Erythroblast (primary cell): ENCODE results near the gene PIK3IP1.

ENCODE experiments used
- DNase-seq, 2 experiments: peaks; one replicate each; lab custom pipeline; 2025; lab: John Stamatoyannopoulos, UW
- GATA1 ChIP-seq: IDR thresholded peaks from 2 replicates; pipeline ENCODE4 v1.6.1; 2011; ENCODE audit warnings: low read depth, mild to moderate bottlenecking, control low read depth, low read length, moderate library complexity
- POLR2A ChIP-seq: IDR thresholded peaks from 2 replicates; pipeline ENCODE4 v1.6.1; 2011; ENCODE audit warnings: mild to moderate bottlenecking, low read length

The PIK3IP1 gene

DNA sequence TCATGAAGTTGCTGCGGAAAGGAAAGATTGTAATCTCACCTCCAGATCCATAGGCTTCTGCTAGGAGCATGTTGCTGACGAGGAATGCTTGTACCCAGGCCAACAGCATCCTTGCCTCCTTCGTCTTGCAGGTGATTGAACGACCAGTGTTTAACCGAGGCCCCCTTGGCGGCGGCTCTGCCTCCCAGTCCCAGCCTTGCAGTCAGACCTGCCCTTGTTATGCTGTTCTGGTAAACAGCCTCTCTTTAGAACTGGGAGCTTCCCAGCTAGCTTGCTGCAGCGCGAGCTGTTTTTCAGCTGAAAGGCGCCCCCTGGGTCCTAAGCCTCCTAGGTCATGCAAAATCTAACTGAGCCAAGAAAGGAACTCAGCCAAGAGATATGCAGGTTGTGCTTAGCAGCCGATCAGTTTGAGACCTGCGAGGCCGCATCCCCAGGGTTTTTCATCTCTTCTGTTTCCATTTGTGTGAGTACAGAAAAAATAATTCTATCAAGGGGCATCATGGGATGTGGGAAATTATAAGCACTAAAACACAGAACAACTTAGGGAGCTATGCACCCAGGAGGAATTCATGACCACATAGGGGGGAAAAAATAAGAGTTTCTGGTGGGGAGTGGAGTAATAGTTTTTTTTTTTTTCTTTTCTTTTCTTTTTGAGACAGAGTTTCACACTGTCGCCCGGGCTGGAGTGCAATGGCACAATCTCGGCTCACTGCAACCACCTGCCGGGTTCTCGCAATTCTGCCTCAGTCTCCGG is at the start of gene PIK3IP1:
PIK3IP1 (minus strand) TSS at position 253 of the 754 bp plus-strand sequence; CDS start at position 109, 144 bp downstream.
- TF ChIP-seq POLR2A, result peak; percentile 83
- TF ChIP-seq GATA1, result no peak
- peak; percentile 89 to 91 for DNase-seq

DNA sequence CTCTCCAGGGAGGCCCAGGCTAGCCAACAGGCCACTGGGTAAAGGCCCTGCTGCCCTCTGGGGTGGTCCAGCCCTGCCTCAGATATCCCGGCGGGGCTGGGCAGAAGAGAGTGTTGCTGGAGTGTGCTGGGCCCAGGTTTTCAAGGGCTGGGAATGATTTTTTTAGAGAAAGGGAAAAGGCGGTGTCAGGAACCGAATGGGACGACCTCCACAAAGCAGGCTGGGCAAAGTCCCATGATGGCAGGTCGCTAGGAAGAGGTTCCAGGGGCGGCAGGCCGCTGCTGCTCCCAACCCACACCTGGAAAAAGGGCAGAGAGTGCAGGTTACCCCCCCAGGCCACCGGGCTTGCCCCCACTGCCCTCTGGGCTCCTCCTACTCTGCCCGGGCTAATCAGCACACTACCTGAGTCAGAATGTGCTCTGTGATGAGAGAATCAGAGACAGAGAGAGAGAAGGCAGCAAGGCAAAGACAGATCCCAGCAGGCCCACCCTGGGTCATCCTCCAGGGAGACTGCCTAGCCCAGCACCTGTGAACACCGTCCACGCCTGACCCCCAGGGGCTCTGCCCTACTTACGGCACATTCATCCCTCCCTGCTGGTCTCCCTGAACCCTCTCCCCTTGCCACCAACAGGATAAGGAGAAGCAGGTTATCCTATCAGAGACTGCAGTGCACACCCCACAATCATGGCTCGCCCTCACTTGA is 49.2 kb upstream of the PIK3IP1 start:
- DNase-seq, result no peak
- no peak for TF ChIP-seq GATA1
- no peak for TF ChIP-seq POLR2A

- TF ChIP-seq POLR2A (no peak), GATA1 (no peak)
- peak in 1 of 2 experiments; percentile 8 for DNase-seq
Measured at GRCh38 chr22:31340765-31341247, 48.5 kb upstream of the PIK3IP1 start.

DNA sequence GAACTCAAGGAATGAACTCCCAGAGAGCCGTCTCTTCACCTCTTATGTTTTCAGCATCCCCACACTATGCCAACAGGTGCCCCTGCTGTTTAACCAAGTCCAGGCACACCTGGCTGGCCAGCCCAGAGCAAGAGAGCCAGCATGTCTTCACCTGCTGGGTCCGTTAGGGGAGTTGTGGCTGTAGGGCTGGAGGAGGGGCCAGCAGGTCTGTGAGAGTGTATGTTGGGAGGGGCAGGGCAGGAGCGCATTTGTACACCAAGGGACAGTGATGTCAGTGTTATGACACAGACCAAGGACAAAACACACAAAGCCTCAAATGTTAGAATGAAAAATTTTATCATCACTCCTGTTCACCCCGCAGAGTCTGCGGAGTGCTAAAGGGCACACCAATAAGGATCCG is 48.1 kb upstream of the PIK3IP1 start:
- TF ChIP-seq POLR2A (no peak), GATA1 (no peak)
- DNase-seq, result no peak

GRCh38 chr22:31339148-31339832 is 47.0 kb upstream of the PIK3IP1 start:
- TF ChIP-seq POLR2A (no peak), GATA1 (no peak)
- DNase-seq, result no peak

DNA sequence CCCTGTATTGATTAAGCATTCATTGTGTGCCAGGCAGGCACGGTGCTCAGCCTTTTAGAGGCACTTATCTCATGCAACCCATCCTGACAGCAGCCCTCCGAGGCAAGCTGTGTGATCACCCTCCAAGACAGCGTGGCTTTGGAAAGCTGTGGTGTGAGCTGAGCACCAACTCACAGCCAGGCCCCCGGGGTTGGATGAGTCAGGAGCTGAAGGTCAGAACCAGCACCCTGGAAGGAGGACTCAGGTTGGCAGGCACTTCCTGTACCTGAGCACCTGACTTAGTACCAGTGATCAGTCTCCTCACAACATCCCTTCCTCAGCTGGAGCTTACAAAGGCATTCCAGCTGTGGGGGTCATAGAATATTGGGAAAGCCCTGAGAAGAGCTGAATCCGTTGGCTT is 44.9 kb upstream of the PIK3IP1 start:
- TF ChIP-seq GATA1 (no peak), POLR2A (no peak)
- no peak for DNase-seq

DNA sequence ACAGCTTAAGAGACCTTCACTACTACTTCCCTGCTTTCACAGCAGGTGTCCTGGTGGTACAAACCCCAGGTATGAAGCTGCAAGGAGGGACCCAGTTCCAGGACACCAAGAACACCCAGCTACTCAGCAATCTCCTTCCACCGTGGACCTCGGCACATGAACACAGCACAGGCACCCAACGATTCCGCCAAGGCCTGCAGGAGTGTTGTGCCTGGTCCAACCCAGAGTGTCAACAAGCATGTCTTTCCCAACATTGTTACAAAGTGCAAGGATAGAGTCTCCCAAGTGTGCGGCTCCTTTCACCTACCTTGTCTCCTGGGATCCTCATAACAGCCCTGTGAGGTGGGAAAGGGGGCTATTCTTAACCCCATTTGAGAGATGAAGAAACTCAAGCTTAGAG is 42.0 kb upstream of the PIK3IP1 start:
- DNase-seq, result no peak
- TF ChIP-seq GATA1, result no peak
- no peak for TF ChIP-seq POLR2A

DNA sequence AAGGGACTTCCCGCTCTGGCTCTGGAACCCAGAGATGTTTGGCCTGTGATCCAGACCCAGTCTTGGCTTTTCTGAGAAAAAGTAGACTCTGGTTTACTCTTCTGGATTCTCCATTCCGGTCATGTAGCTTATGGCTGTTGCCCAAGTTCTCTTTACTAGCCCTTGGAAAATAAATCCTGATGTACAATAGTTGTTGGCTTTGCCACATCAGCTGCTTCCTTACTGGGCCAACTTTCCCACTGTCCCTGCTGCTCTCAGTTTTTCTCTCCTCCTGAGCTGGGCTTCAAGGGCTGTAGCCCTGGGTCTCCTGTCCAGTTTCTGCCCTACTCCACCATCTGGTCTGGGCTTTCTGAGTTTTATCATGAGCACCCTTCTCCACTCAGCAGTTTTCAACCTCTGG is 41.4 kb upstream of the PIK3IP1 start:
- no peak for TF ChIP-seq POLR2A
- DNase-seq, result no peak

DNA sequence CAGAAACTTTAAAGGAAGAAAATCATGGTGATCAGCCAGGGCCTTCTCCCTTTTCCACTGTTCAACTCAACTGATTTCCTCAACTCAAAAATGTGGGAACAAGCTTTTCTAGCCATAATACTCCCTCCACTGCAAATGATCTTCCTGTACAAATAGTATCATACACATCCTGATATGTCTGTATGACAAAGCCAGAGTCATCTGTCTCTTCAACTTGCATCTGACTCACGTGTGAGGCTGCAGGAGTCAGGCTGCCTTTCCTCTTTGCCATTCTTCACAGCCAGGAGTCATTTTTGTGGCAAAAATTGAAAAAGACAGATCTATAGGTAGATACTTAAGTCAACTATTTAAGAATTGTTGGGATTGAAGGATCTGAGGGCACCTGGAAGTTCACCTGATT is 40.6 kb upstream of the PIK3IP1 start:
- DNase-seq, result no peak
- TF ChIP-seq POLR2A, result no peak
- no peak for TF ChIP-seq GATA1

- no peak for TF ChIP-seq POLR2A
- TF ChIP-seq GATA1, result no peak
- DNase-seq, result no peak
Measured at GRCh38 chr22:31332010-31332409, 39.7 kb upstream of the PIK3IP1 start.

DNA sequence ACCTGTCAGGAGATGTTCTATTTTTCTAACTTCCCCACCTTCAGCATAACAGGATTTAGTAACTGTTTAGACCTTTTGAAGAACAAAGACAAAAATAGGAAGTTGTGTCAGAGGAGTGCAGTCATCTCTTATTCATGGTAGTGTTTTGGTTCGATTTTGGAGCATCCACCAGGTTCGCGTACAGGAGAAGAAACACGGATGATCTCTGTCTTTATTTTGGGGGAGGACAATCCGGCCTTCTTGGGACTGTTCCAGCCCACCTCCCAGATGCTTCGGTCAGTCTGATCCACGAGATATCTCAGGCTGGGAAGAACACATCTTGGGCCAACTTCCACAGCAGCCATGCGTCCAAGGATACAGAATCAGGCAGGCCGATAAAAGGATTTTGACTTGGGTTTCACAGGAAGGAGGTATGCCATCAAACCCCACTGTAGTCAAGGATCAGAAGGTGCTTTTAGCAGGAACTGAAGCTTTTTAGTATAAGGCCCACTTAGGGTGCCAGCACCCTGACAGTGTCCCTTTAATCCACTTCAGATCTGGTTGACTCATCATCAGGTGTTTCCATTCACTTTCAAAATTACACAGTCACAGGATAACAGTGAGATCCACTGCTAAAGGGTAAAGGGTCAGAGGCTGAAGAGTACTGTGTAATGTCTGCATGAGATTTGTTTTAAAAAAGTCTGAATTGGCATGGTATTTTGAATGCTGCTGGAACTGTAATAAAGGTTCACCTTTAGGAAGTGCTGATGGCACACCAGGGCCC is 37.3 kb upstream of the PIK3IP1 start:
- DNase-seq, result no peak
- TF ChIP-seq POLR2A (no peak), GATA1 (no peak)

DNA sequence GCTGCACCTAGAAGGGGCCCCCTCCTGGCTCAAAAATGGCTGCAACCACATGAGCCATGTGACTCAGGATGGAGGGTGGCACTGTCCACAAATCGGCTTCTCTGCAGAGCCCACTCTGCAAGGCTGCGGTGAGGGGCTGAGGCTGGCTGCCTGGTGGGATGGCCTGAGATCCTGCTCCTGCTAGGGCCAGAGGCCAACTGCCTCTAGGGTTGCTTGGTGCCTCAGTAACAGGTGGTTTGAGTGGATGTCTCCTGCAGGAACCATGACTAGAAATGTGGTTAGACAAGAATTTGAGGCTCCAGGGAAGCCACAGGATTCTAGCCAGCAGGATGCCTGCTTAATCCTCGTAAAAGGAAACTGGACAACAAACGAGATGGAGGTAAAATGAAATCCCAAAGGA is 36.7 kb upstream of the PIK3IP1 start:
- no peak for DNase-seq
- TF ChIP-seq GATA1 (no peak), POLR2A (no peak)

DNA sequence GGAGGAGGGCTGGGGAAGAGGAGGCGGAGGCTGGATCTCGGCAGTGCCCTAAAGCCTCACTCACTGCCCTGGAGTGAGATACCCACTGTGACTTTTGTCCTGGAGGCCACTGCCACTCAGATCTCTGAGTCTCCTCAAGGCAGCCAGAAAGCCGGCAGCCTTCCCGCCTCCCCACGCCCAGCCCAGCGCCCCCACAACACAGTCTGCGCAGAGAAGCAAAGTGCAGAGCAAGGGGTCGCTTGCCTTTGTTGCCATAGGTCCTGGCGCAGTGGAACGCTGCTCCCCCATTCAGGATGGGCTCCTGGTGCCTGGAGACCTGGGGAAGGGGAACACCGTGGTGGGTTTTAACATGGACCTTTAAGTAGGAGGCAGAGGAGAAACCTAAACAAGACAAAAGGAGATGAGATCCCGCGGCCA is 36.3 kb upstream of the PIK3IP1 start:
- DNase-seq, result no peak
- no peak for TF ChIP-seq GATA1
- no peak for TF ChIP-seq POLR2A
